ENCODE data around the gene CCDC43.
"Not testable (repeated sequence)": the region's sequence is repeated elsewhere in the genome, so short reads cannot be mapped to it uniquely, and the experiment has no call there.

The CCDC43 gene

DNA sequence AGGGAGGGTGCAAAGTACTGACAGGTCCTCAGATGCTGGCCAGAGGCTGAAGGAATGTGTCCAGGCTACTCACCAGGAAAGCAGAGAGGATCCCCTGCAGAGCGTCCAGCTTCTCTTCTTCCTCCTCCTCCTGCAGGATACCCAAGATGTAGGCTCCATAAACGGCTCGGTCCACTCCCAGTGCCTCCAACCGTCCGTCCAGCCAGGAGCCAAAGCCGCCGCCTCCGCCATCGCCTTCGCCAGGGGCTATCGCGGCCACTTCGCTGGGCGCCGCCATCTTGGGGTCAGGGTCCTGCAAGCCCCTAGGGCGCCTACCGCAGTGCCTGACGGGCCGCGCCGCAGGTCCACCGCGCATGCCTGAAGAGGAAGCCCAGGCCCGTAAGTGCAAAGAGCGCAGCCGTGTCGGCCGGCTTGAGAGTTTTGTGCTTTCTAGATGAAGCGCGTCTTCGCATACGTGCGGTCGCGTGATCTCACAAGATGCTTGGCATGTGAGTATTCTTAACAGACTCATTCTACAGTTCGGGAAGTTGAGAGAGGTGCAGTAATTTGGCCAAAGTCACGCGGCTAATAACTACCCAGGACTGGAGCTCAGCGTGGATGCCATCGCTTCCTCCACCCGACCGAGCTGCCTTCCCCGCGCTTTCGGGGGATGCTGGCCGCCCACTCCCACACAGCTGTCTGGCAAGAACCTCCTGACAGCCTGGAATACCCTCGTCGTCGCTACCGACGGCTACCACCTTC, at the start of gene CCDC43:
Gene CCDC43, minus strand, starts transcription at position 300 of the 741 bp plus-strand sequence. Its CDS starts 23 bp downstream, at position 277.
- peak; percentile 92 for DNase-seq

GRCh38 chr17:44738214-44738906, 48.8 kb upstream of the CCDC43 start:
- DNase-seq: no peak

GRCh38 chr17:44736551-44737240, 47.1 kb upstream of the CCDC43 start:
- no peak for DNase-seq

GRCh38 chr17:44734272-44734671, 44.7 kb upstream of the CCDC43 start:
- DNase-seq: no peak

DNA sequence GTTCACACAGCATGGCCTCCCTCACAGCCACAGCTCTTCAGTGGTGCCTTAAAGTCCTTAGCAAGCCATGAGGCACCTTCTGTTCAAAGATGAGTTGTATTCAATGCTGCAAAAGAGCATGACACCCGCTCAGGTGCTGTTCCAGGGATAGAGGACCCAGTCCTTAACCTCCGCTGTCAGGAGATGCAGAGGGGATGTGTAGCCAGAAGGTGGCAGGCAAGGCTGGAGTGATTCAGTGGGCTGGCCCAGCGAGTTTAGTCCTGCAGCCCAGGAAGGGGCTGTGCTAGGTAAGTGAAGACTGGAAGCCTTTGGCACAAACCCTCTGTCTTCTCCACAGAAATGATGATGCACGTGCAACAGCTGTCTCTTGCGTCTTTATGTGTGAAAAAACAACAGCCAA, 44.2 kb upstream of the CCDC43 start:
- peak; percentile 11 for DNase-seq

DNA sequence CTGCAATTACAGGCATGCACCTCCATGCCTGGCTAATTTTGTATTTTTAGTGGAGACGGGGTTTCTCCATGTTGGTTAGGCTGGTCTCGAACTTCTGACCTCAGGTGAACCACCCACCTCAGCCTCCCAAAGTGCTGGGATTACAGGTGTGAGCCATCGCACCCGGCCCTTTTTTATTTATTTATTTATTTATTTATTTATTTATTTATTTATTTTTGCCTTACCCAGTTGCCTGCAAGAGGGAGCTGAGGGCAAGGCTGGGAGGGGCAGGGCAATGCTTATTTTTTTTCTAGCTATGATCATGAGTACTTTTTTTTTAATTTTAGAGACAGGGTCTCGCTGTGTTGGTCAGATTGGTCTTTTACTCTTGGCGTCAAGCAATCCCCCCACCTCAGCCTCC, 36.5 kb upstream of the CCDC43 start:
- not testable (repeated sequence) for DNase-seq

DNA sequence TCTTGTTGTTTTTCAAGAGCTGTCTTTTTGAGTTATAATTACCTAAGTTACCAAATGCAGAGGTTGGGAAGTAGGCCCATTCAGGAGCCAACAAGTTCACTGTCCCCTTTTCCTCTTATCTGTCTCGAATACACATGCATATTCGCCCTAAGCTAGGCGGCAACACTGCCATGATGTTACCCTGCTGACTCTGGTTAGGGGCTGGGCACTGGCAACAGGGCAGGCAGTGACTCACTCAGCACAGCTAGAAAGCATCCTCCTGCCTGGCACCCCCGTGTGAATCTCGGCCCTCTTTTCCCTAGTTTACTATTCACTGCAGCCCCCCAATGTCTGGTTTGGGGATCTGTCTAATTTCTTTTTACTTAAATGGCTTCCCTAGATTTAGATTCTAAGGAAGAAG, 32.7 kb upstream of the CCDC43 start:
- no peak for DNase-seq

GRCh38 chr17:44719444-44719843, 29.9 kb upstream of the CCDC43 start:
- DNase-seq: no peak

DNA sequence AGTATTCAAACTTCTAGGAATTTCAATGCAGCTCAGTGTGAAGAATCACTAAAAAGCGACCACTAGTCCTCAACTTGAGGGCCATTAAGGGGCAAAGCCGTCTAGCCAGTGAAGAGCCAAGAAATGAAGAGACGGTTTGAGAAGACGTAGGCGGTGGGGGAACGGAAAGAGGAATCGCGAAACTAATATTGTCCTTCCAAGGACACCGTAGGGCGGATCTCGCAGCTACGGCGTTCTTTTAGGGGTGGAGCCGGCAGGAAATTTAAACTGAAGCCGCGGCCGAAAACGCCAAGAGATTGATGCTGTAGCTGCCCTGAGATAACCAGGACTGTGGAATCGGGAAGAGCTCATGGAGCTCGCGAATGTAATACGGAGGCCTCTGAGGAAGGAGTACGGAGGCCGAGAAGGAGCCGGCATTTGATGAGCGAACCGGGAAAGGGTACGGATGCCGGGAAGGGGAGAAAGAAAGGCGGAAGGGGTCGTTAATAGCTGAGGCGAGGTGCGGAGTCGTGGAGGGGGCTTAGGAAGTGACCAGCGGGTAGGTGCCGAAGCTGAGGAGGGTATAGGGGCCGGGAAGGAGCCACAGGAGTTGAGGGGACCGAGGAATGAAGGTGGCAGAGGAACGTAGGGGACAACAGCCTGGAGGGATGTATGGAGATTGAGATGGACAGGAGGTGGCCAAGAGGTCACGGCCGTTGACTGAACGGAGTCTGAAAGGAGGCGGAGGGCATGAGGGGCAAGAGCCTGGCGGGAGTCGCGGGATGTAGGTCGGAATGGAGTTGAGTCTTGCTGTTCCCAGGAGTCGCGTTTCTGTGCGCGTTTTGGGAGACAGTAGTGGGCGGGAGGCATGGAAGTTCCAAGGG, 19.1 kb upstream of the CCDC43 start, which contains the start of gene DBF4B:
Gene DBF4B, plus strand, starts transcription at position 265 of the 863 bp plus-strand sequence. Its CDS starts 156 bp downstream, at position 421.
- peak; percentile 93 for DNase-seq

DNA sequence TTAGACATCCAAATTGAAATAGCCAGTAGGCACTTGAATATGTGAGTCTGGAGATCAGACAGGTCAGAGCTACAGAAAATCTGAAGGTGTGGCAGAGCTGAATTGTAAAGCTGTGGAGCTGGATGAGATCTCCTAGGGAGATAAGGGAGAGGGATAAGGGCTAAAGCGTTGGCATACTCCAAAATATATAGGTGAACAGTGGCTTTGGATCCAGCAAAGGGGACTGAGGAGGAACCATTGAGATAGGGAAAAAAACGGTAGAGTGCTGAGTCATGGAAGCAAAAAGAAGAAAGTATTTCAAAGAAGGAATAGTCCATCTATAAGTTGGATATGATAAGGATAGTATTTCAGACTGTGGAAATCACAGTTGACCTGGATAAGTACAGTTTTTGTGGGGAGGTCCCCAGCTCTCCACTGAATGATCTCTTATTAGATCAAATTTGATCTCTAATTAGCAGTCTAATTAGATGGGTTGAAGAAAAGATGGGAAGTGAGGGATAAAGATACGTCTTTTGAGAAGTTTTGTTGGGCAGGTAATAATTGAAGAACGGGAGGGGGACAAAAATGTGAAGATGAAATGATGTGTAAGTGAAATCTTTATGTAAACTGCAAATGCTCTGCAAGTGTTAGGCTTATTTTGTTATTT, 18.3 kb upstream of the CCDC43 start:
- DNase-seq: peak; percentile 34

DNA sequence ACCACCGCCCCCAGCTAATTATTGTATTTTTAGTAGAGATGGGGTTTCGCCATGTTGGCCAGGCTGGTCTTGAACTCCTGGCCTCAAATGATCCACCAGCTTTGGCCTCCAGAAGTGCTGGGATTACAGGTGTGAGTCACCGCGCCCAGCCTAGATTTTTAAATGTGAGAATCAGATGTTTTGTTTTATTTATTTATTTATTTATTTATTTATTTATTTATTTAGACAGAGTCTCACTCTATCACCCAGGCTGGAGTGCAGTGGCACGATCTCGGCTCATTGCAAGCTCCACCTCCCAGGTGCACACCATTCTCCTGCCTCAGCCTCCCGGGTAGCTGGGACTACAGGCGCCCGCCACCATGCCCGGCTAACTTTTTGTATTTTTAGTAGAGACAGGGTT, 10.7 kb upstream of the CCDC43 start:
- DNase-seq: not testable (repeated sequence)

DNA sequence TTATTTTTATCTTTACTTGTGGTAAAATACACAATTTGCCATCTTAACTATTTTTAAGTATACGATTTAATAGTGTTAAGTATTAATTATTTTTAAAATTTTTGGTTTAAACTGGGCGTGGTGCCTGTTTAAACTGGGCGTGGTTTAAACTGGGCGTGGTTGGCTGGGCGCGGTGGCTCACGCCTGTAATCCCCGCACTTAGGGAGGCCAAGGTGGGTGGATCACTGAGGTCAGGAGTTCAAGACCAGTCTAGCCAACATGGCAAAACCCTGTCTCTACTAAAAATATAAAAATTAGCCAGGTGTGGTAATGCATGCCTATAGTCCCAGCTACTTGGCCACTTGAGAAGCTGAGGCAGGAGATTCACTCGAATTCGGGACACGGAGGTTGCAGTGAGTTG, 4.0 kb upstream of the CCDC43 start:
- no peak for DNase-seq

GRCh38 chr17:44690746-44691306, 1.2 kb upstream of the CCDC43 start:
- not testable (repeated sequence) for DNase-seq

DNA sequence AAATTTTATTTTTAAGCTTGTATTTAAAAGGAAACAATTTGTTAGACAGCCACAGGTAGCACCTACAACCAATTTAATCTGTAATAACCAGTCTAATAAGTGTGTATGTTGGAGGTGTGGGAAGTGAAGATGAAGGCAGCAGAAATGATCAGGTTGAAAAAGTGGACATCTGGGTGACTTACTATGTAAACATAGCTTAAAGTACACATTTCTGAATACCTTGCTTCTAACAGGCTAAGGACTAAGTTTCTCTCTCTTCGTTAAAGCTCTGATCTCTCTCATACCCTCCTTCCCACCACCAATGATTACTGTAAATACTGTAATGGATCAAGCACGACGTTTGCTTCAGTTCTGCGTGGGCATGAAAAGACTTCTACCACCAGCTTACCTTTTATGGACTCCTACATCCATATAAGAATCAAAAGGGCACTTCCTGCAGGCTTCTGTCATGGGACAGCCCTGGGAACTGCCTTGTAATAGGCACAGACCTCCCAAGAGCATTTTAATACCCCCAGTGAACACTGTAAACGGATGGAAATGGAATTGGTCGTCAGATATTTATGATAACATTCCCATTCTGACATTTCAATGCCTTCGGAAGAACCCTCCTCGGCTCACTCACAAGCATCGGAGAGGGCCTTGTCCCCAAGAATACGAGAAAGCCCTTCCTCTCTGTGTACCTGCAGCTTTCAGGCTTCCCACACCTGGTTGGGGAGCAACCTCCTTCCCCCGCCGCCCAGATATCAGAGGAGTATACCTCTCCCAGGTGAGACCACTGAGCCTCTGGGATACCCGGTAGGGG, 700 bp downstream of the CCDC43 start:
- DNase-seq: peak; percentile 24

DNA sequence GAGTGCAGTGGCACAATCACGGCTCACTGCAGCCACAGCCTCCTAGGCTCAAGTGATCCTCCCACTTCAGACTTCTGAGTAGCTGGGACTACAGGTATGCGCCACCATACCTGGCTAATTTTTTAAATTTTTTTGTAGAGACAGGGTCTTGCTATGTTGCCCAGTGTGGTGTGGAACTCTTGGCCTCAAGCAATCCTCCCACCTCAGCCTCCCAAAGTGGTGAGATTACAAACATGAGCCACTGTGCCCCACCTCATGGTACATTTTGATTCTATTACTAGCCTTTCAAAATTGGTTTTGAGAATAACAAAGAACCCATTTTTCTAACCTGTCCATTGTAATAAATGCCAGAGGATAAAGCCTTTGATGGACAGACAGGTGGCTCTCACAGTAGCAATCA, 1.4 kb downstream of the CCDC43 start:
- DNase-seq: no peak

DNA sequence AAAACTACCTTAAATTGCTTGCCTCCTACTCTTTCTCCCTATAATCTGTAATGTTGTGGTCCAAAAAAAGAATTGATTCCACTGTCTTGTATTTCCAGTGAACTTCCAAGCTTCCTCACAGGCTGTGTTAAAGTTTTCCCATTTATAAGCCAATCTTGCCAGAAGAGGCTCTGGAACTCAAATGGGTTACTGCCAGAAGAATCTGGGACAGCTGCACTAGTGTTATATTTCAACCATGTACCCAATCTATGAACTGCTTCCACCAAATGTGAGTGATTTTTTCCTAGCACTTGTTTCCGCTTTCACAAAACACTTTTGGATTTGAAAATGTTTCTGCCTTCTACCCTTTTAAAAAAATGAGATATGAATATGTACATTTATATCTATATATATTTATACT, 1.8 kb downstream of the CCDC43 start:
- DNase-seq: no peak

- not testable (repeated sequence) for DNase-seq
Observed at GRCh38 chr17:44683303-44683702, 6.3 kb downstream of the CCDC43 start.

GRCh38 chr17:44677136-44677535, 12.4 kb downstream of the CCDC43 start:
- DNase-seq: no peak

DNA sequence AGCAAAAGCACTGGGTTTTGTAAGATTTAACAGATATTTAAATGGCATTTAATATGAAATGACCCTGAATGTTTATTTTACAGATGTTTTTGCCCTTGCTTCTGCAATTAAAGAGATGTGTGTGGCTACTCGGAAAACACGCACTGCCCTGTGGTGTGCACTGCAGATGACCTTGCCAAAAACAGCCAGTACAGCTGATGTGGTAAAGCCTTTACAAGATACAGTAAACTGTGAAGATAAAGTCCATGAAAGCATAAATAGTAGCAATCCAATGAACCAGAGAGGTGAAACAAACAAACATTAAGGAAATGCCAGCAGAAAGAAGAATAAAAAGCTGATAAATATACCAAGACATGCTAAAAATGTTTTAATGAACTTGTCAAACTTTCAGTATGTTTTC, 15.7 kb downstream of the CCDC43 start:
- DNase-seq: no peak

GRCh38 chr17:44672479-44673093, 17.0 kb downstream of the CCDC43 start:
- DNase-seq: peak; percentile 35

All from hematopoietic multipotent progenitor cell treated with erythropoietin and hydrocortisone succinate and interleukin-3 and kit ligand, for 8 days (in vitro differentiated cells).